Activated naive CD4-positive, alpha-beta T cell treated with anti-CD3 and anti-CD28 coated beads, Interleukin-2, amount 50 U/mL, for 16 hours (primary cell): ENCODE results near the gene ARSB.
"Not testable (repeated sequence)": the region's sequence is repeated elsewhere in the genome, so short reads cannot be mapped to it uniquely, and the experiment has no call there.

Source experiments
- DNase-seq: peaks from one replicate; pipeline ENCODE4 v3.0.0-alpha.2; 2020

The ARSB gene

DNA sequence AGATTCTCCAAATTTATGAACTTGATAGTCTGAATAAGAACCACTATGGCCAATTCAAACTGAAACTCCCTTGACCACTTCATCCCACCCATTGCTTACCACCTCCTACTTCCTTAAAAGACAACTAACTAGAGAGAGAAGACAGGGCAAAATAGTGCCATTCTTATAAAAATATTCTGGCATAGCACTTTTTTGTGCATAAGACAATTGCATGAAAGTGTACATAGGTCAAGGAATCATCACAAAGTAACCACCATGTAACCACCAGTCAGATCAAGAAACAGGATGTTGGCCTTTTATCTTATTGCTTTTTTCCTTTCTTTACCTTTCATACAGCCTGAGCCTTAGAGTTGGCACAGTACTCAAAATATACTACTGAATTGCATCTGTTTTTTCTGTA is 8.1 kb upstream of the ARSB start:
- no peak for DNase-seq

DNA sequence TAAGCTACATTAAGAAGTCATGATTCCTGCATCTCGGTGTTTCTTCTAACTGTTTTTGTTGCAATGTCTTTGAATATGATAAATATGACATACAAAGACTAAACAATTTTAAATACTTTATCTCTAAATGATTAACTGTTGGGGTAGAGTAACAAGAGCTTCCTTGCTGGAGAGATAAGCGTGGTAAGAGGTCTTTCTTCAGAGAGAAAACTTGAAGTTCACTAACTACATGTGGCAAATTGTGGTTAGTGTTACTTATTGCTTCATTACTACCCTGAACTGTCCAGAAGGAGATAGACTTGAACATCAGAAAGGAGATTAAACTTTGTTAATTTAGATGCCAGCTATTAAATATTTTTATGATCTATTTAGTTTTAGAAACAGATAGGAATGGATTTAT is 7.0 kb upstream of the ARSB start:
- DNase-seq = no peak

DNA sequence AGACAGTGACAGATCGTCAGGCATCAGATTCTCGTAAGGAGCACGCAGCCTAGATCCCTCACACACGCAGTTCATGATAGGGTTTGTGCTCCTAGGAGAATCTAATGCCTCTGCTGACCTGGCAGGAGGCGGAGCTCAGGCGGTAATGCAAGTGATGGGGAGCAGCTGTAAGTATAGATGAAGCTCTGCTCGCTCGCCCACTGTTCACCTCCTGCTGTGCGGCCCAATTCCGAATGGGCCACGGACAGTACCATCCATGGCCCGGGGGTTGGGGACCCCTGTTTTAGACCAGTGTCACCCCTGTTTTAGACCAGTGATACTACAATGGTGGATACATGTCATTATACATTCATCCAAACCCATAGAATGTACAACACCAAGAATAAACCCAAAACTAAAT is 4.0 kb upstream of the ARSB start:
- no peak for DNase-seq

DNA sequence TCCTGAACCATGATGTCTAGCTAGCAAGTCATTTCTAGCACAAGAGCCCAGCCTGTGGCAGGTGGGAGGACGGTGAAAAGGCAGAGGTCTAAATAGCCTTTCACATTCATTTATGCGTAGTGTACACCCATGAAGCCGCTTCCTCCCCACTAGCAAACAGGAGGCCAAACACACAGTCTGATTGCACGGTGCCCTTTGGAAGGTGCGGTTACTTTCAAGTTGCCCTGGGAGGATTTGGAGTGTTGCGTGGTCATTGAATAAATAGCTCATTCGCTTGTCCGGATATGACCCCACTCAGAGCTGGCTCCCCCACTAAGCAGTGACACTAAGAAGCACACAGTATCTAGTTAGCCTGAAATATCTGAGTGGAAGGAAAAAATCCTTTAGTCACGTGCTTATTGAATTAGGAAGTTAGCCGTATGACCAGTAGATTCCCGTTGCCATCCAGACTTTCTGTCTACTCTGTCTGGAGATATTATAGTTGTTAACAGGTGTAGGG is 664 bp upstream of the ARSB start:
- peak; percentile 54 for DNase-seq

DNA sequence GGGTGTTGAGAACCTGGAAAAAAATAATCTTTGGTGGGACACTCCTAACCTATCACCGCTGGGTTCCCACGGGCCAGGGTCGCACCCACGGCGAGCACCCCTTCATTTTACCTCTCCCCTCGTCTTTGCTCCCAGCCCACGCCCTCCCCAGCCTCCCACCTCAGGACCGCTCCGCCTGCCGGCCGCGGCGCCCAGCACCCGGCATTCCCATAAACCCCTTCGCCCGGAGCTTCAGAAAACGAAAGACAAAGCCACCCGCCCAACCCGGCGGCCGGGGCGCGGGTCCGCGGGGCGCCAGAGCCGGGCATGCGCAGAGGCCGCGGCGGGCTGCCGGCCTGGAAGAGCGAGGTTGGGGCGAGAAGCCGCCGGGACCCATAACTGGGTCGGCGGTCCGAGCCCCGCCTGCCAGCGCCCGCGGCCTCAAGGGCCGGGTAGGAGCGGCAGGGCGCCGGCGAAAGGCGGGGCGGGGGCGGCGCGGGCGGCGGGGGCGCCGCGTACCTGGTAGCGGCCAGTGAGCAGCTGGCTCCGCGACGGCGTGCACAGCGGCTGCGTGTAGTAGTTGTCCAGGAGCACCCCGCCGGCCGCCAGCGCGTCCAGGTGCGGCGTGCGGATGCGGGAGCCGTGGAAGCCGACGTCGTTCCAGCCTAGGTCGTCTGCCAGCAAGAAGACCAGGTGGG is 533 bp downstream of the ARSB start:
- peak; percentile 73 for DNase-seq

DNA sequence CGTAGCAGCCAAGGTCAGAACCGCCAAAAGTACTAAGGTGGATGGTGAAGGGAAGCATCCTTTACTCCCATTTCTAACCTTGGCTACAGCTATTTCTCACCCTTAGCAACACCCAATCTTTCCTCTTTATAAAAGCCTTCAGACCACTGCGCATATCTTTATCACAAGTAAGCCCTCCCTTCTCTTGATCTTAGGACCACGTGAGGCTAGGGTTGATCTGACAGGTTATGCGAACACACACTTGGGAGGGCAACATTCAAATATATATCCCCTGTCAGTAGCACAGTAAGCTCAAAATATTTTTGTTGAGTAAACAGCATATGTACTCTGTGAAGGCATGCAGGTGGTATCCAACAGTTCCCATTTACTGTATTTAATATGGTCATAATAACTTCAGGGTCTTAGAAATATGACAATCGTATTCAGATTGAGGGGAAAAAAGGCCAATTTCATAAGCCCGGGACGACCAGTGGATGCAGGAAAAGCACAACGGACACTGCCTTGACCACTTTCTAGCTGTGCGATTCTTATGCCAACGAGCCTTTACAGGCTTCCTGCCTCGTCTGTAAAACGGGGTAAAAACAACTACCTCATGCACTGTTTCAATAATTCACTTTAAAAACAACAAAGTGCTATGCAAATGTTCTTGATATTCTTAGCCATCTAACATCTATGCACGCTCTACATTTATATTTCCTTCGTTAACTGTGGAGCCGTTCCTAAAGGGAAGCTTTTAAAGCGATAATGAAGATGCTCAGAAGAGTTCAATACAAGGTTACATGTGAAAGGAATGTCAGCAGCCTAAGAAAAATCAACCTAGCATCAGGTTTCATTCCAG is 1.3 kb downstream of the ARSB start:
- DNase-seq = no peak

DNA sequence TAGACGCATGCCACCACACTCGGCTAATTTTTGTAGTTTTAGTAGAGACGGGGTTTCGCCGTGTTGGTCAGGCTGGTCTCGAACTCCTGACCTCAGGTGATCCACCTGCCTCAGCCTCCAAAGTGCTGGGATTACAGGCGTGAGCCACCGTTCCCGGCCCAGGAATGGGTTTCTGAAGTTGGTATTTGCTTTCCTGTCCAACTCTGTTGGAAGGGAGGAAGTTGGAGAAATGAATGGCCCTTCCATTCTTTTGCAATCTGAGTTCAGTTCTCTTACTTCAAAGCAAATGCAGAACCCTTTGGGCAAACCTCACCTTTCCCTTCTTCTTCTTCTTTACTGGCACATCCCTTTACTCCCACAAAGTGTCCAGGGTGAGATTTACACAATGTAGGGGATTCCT is 1.9 kb downstream of the ARSB start:
- not testable (repeated sequence) for DNase-seq

DNA sequence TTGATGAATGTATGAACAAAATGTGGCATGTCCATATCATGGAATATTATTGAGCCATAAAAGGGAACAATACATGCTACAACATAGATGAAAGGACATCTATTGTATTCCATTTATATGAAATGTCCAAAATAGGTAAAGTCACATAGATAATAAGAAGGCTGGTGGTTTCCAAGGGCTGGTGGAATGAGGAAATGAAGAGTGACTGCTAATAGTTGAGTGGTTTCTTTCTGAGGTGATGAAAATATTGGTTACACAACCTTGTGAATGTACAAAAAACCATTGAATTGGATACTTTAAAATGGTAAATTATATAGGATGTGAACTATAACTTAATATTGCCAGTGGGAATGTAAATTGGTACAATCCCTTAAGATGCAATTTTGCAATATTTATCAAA is 5.2 kb downstream of the ARSB start:
- no peak for DNase-seq

DNA sequence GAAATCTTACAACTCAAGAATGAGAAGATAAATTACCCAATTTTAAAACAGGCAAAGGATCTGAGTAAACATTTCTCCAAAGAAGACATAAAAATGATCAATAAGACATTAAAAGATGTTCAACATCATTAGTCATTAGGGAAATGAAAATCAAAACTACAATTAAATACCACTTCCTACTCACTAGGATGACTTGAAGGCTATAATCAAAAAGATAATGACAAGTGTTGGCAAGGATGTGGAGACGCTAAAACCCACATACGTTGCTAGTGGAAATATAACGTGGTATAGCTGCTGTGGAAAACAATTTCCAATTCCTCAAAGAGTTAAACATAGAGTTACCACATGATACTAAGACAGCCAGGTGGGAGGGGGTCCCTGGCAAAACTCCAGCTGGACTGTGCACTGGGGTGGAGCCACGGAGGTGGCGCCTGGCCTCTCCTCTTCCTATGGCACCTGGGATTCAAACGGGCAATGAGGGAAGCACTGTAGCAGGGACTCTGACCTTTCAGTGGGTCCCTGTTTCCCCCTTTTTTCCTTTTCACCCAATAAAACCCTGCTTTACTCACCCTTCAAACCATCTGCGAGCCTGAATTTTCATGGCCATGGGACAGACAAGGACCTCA is 5.9 kb downstream of the ARSB start:
- no peak for DNase-seq

DNA sequence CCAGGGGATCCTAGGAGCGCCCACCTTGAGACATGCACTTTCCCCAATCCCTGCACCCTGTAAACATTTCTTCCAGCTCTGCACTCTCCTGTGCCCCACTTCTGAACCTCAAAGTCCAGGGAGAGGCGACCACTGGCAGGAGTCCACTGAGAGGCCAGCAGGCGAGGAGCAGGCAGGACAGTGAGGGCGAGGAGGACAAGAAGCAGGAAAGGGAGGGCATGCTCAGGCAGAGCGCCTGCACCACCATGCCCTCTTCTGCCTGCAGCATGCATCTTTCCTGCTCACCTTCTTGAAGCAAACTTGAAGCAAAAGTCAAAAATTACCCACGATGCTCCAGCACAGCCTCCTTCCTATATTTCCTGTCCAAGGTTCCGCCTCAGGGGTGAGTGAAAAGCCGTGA is 10.1 kb downstream of the ARSB start:
- DNase-seq = no peak

DNA sequence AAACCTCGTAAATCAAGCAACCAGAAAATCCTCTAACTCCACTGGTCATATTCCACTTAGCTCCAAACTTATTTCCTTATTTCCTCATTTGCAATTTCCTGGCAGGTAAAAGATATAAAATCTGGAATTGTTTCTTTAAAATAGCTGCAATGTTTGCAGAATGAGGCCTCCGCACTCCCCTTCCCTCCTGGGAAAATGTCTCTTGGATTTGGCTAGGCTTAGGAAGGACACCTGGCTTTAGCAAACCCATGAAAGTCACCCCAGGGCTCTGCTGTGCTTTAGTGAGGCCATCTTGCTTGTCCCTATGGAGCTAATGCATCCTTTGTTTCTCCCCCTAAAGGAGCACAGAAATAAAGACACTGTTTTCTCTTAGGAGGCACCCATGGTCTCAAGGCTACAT is 10.5 kb downstream of the ARSB start:
- no peak for DNase-seq

DNA sequence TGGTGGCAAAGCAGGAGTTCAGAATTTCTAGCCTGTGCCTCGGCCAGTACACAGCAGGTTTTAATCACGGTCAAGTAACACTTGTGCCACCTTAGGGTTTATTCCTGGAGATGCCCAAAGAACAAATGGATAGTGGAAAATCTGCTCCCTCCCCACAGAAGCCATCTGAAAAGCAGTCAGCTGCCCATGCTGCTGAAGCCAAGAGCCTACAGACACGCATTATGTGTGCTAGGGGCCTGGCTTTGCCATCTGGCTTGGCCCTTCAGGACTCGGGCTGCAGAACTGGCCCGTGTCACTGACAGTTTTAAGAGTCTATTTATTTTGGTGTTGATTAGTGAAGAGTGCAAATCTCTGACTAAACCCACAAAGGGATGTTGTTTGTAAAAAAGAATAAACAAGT is 11.1 kb downstream of the ARSB start:
- DNase-seq = no peak

DNA sequence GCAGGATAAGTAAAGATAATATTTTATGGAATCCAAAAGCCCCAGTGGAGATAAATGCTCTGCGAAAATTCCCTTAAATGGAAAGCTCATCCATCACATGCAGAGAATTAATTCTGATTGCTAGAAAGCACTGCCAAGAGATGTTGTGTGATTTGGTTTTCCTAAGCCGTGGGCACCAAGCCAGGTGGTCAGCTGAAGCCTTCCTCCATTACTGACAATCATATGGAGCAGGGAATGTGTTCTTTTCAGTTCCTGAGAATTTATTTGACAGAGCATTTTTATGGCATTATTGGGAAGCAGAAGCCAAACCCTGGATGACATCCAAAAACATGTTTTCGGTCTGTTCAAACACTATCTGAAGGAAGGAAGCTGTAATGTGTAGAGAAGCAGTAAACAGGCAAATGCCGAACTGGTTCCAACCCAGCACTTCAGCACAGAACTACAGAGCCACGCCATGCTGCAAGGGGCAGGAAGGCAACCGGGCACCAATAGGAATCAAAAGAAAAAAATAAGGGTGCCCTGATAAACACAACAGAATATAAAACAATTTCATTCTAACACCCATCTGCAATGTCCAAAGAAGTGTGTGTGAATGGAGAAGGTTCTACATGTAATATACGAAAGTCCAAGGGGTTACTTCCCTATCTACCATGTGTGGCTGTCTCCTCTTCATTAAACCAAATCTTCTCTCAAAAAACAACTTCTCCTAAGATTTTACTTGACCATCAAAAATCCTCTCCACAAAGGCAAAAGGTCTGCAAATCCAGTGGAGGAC is 12.3 kb downstream of the ARSB start:
- no peak for DNase-seq

DNA sequence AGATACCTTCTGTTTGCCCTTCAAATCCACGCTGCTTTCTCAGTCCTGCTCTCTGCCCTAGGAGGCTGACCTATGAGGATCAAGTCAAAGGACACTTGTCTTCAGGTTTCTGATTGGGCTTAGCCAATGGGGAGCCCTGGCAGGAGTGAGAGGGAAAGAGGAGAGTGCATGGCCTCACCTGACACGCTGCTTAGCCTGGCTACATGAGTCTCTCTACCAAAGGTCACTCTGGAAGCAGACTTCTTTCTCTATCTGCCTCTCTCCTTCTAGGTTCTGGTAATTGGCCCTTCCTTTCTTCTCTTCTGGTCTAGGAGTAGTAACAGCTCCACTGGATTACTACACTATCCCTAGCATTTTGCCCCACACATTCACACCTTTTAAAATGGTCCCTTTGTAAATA is 13.1 kb downstream of the ARSB start:
- no peak for DNase-seq

DNA sequence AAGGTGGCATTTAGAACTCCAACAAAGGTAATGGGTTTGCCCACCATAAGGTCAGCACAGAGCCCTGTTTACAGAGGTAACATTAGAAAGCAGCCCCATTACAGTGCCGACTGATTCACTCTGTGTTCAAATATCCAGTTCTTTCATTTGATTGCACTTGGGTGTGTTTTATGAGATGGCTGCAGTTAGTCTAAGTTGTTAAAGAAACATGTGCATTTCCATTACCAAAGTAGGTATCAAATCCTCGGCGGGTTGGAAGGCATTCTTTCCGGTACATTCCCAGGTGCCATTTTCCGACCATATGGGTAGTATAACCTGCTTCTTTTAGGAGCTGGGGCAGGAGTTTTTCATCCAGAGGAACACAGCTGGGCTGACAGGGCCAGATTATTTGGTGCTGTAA is 16.3 kb downstream of the ARSB start:
- no peak for DNase-seq

DNA sequence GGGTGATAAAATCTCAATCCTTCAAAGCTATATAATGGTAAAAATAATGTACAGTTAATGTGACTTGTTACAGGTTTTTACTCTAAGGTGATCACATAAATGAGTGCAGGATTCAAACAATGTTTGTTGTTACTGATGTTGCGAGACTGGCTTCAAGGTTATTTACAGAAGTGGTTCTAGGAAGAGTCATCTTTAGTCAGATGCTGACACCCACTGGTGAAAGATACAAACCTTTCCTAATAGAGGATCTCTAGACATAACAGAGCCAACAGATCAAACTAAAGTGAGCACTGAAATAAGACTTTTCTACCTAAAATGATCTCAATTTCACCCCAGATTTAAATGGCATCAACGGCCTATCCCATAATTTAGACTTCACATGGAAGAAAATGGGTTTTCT is 20.2 kb downstream of the ARSB start:
- no peak for DNase-seq

DNA sequence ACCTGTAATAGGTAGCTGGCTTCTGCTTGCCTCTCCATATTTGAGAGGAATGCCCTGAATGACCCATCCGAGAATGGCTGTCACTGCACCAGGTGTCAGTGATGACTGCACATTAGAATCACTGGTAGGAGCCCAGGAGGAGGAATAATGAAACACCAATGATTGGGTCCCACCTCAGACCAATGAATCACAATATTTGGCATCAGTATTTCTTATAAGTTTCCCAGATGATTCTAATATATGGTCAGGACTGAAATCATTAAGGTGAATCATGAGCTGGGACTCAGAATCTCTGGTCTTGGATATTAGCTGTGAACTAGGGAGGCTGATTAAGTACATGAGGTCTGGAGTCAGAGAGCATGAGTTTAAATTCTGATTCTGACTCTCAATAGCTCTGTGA is 23.4 kb downstream of the ARSB start:
- no peak for DNase-seq

DNA sequence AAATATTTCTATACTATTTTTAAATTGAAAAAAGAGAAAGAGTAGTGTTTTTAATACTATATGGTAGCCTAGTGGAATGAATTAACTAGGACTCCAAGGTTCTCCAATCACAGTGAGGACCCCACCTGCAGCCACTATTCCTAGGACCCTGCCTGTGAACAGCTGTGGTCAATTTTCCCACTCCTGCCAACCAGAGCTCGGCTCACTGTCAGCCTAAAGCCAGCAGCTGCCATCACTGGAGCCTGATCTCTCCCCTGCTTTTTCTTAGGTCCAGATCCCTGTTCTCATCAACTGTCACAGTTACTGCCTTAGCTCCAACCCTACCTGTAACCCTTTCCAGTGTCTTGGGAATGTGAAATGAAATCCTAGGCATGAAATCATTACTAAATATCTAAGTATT is 25.3 kb downstream of the ARSB start:
- no peak for DNase-seq

DNA sequence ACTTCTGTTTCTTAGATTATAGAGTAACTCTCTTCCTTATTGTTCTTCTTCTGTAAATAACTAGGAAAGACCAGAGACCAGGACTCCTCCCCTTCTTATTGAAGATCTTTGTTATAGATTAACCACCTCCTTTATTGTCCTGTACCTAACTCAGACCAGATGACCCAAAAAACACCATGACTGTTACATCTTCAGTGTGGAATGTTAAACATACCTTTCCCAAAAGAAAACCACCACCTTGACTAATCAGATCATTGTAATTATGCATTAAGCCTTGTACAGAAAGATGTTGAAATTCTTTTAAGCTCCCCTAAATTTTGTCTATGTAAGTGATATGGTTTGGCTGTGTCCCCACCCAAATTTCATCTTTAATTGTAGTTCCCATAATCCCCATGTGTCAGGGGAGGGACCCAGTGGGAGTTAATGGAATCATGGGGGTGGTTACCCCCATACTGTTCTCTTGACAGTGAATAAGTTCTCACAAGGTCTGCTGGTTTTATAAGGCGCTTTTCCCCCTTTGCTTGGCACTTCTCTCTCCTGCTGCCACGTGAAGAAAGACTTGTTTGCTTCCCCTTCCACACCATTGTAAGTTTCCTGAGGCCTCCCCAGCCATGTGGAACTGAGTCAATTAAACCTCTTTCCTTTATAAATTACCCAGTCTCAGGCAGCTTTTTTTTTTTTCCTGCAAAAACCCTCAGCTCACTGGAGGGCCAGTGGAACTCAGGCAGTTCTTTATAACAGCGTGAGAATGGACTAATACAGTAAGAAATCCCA is 26.3 kb downstream of the ARSB start:
- no peak for DNase-seq

DNA sequence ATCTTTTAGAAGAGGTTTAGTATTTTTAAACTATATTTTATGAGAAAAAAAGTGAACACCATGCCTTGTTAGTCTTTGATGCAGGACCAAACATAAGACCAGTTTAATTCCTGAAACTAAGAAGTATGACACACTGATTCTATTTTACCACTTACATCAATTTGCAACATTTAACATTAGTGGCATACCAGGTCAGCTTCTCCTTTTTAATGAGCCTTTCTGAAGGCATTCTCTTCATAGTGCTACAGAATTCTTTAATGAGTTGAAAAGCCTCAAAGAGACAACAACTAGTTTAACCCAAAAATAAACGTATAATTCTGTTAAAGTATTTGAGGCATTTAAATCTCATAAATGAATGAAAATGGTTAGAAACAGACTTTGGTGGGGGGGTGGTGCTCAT is 28.2 kb downstream of the ARSB start:
- no peak for DNase-seq

DNA sequence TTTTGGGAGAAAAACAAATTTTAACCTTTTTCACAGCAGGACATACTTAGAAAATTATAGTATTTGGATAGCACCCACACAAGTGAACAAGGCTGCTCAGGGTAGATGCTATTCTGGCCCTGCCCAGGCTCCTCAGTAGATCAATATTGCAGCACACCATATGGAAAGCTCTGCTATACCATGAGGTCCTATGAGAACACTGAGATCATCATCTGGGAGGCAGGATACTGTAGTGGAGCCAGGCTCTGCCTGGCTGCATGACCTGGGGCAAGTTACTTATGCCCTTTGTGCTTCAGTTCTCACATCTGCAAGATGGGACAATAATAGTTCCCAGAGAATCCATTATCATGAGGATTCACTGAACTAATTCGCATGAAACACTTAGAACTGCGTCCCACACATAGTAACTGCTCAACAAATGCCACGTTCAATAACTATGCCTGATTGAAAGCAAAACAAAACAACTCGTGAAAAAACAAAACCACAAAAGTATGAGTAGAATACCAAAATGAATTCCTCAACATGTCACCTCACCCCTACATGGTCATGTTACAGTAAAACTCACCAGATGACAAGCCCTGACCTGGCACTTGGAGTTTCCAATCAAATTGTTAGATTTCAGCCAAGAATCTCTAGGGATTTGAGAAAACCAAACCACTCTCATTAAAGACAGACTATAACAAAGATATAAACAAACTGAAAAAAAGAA is 31.9 kb downstream of the ARSB start:
- DNase-seq = no peak

DNA sequence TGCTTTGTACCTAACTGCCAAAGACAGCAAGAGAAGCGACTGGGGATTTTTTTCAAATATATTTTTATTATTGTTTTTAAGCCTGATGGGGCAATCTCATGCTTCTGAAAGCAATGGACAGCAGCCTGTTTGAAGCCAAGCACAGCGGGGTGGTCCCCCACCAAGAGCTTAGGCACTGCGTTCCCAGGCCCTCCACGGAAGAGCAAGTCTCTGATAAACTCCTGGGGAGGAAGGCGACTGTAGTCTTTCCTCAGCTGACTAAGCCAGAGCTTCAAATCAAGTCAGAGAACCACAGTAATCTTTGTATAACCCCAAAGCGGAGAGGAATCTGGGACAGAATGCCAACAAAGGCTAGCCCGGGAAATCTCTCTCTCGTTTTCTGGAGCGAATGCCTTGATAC is 54.4 kb downstream of the ARSB start:
- DNase-seq = no peak
